T-helper 2 cell (primary cell): Measurements from ENCODE around the gene JAG1.

ENCODE experiments used
- DNase-seq, 5 experiments: peaks; one replicate each; pipeline versions ENCODE4 v3.0.0 to v3.0.0-alpha.2; 2012 to 2022

The JAG1 gene

DNA sequence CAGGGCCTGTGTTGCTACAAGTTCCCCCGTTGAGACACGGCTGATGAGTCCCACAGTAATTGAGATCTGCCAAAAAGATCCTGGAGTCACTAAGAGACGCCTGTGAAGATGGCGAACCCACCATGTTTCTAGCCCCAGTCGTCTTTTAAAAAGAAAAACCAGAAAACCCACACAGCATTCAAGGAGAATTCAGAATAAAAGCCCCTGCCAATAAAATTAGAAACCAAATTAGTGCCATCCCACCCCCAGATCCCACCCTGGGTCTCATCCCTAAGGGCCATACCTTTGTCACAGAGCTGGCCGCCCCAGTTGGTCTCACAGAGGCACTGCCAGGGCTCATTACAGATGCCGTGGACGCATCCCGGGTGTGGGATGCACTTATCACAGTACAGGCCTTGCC lies 21.6 kb downstream of the JAG1 start:
- DNase-seq = no peak

DNA sequence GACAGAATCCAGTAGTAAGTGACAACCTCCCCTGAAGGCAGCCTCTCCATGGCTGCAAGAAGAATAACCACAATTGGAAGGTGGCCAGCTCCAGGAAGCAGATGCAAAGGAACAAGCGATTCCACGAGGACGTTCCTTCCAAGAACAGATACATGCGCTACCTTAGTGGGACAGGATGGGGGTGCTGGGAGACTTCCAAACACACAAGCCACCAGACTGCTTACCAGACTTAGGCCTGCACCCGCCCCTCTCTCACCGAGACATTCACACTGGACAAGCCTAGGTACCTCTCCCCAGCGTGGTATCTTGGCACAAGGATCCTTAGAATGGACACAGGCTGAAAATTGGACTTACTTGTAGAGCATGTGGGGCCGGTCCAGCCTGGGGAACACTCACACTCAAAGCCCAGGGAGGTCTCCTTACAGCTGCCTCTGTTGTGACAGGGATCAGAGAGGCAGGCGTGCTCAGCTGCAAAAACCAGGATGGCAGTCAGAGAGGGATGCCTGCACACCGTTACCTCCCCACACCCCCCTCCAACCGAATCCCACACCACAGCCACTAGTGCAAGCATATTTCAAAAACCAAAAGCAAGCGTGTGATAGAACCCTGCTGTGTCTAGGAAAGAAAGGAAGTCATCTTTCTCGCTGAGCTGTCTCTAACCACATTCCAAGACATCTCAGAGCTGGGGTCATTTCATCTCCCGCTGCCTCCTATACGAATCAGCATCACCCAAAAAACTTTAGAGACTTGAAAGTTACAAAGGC lies 22.4 kb downstream of the JAG1 start:
- DNase-seq = no peak

DNA sequence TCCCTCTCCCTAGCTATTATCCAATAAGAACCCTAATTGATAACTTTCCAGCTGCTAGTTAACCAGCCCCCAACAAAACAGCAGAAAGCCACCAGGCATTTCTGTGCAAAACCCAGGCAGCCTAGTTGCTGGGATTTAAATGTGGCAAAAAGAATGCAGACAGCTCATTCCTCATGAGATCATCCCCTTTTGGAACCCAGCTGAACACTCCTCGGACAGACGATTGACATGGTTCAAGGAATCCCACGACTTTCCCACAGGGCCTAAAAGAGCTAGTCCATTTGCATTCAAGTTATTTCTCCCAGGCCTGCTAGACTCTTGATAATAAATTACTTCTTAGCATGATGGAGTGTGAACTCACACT lies 24.0 kb downstream of the JAG1 start:
- no peak for DNase-seq

DNA sequence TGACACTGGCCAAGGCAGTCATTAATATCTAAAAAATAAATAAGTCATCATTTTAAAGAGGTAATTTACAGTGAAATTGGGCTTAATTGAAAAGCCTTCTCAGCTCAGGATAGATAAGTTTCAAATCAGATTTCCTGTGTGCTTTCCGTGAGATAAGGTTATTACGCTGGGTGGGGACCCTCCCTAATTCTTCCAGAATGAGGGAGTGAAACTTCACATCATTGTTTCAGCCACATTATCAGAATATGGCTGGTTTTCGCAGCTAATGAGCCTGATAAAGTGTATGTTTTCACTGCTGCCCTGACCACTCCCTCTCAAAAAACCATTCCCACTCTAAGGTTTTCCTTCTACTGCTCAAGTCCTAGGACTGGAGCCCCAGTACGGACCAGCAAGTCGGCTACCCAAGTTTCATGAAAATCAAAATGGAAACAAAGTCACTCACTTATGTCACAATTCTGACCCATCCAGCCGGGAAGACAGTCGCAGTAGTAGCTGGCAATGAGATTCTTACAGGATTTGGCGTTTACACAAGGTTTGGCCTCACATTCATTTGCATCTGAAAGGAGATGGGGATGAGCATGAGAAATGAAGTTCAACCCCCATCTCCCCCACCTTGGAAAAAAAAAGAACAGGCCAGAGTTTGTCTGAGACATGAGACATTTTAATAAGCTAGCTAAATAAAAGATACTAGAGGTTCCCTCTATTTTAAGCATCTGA lies 24.6 kb downstream of the JAG1 start:
- no peak for DNase-seq

DNA sequence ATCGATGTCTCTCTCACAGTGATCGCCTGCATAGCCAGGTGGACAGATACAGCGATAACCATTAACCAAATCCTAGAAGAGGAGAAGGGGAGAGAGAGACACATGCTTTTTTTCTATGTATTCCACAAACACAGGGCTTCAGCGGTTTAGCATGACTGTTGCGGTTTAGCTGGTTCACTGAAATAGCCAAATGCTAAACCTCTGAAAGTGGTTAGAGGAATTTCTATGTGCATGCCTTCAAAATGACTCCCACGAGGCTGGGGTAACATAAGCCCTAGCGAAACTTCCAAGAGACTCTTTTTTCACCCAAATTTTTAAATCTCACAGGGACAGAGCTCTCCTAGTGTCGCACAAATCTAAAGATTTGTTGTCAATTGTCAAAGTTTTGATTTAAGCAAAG lies 25.1 kb downstream of the JAG1 start:
- DNase-seq = no peak

DNA sequence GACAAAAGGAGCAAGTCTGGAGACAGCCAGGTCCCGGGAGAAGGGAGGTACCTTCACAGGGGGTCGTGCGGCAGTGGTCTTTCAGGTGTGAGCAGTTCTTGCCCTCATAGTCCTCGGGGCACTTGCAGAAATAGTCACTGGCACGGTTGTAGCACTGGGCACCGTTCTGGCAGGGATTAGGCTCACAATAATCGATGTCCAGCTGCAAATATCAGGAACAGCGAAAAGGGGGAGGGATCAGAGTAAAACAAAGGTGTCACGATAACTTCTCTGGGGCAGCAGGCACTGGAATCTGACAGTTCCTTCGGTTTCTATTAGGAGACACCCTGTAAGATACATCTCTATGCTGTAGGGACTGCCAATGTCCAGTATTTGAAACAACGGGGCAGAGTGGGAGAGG lies 25.9 kb downstream of the JAG1 start:
- no peak for DNase-seq

DNA sequence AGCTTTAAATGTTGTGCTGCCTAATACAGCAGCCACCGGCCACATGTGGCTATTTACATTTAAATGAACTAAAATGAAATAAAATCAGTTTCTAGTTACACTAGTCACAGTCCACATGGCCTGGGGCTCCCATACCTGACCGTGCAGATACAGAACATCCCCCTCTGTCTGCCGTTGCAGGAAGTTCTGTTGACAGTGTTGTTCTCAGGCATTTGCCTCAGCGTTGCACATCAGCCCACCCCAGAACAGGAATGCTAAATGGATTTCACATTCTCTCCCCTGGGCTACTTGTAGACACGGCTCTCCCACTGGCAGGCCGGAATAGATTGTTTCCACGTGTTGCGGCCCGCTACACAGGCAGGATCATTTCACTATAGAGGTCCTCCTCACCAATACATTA lies 26.3 kb downstream of the JAG1 start:
- DNase-seq = peak in 1 of 5 experiments; percentile 25

DNA sequence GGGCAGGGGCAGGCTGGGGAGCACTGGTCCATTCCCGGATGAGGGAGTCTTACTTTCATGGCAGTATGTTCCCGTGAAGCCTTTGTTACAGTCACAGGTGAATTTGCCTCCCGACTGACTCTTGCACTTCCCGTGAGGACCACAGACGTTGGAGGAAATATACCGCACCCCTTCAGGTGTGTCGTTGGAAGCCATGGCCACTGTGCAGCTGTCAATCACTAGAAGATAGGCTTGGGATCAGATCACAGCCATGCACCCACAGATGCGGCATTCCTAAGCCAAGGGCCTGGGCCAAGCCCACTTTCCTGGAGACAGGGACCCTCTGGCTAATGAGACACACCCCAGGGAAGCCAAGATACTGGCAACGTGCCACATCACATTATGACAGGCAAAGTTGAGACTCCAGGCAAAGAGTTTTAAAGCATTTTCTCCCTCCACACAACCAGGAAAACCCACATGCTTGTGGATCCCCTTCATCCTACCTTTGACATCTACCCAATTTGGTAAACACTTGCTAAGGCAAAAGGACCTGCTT lies 26.8 kb downstream of the JAG1 start:
- no peak for DNase-seq

DNA sequence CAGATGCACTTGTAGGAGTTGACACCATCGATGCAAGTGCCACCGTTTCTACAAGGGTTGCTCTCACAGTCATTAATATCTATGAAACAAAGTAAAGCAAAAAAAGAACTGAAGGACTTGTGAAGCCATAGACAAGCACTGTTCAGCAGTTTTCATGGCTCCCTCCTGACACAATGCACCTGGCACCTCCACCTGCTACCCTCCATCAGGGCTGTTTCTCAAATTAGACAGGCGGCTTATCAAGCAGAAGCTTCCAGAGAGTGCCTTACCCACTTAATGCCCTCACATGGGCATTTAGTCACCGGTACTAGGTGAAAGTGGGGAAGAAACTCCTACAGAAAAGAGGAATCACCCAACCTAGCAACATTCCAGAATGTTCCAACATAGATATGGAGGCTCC lies 27.8 kb downstream of the JAG1 start:
- DNase-seq = no peak

DNA sequence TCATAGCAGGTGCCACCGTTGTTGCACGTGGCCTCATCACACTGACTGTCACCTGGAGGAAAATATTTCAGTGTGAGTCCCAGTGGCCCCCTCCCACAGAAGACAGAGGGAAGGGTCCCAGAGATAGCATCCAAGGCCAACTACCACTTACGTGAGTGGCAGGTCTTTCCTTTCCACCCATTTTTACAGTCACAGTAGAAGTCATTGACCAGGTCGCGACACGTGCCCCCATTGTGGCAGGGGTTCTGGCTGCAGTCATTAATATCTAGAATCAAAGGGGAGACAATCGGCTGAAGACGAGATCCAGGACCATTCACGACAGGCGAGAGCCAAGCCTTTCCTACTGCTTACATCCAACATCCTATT lies 28.6 kb downstream of the JAG1 start:
- DNase-seq = no peak

DNA sequence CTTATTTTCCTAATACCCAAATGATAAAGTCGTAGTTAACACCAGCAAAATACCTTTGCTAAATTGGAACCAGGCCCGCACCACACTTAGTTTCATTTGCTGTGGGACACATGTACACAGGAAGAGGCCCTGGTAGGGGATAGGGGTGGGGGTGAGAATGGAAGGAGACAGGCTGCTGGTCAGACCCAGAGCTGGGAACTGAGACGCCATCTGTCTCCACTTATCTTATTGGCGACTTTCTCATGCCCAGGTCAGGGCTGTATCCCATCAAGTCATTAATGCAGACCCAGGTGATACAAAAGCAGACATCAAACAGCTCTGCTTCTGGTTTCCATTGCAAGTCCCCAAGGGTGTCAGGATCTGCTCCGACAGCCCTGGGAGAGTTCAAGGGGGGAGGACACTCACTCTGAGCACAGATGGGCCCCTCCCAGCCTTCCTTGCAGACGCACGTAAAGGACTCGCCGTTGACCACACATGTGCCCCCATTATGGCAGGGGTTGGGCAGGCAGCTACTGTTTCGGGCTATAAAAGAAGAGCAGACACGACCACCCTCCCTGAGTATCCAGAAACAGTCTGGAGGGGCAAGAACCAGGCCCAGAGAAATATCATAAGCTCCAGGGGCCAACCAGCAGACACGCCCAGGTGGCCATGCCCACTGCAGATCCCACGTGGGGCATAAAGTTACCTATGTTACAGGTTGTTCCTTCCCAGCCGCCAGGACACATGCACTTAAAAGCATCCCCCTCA lies 29.2 kb downstream of the JAG1 start:
- no peak for DNase-seq

DNA sequence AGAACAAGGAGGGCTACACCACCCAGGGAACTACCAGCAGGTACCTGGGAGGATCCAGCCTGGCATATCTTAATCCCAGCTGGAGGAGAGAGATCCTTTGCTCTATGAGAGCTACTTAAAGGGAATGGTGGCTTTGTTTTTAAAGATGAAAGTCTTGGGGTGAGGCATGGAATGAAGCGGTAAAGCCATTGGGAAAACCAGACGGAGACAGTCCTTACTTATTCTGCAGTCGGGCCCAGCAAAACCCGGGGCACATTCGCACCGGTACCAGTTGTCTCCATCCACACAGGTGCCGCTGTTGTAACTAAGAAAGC lies 30.3 kb downstream of the JAG1 start:
- DNase-seq = no peak

DNA sequence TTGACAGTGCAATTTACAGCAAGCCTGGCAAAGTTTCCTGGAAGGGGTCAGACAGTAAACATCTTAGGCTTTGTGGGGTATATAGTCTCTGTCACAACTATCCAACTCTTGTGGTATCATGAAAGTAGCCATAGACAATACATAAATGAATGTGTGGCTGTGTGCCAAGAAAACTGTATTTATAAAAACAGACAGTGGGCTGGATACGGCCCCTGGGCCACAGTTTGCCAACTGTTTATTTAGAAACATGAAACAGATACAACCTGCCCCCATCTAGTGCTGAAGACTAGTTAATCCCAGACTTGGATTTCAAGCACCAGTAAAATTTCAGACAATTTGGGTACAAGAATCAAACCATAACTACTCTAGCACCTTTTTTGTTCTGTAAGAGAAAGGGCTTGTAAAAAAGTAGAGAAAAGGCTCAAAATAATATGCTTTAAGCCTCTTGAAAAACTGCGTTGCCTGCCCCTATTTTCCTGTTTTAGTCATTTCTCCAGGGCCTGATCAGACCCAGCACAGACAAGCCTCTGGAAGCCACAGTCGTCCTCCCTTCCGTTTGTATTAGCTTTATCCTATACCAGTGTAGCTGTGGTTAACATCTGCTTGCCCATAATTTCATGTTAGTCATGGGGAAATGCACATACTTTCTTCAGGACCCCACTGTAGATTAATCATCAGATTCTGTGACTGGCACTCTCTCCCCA lies 30.8 kb downstream of the JAG1 start:
- DNase-seq = no peak

DNA sequence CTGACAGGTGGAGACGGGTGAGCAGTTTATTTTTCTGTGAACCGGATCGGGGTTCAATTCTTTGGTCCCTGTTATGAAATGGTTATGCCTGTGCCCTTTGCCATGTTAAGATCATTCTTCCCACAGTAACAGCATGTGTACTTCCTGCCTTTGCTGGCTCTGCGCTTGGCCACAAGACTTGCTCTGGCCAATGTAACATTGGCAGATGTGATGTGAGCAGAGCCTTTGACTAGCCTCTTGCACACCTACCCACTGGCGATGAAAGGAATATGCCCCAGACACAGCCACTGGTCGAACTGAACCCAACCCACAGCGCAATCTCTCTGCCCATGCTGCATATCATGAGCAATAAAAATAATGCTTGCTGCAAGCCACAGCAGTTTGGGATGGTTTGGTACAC lies 31.9 kb downstream of the JAG1 start:
- DNase-seq = no peak

DNA sequence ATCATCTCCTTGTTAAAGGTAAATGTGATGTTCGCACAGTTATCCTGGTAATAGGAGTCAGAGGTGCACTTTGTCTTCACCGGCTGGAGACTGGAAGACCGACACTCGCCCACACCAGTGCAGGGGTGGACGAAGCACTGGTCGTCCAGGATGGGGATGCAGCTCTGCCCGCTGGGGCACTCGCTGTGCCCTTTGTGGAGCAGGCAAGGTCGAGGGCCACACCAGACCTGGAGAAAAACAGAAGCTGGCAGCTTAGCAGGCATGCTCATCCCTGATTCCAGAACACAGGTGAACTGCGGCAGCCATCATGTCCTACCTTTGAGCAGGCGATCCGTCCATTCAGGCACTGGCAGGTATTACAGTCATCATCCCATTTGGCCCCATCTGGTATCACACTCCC lies 32.3 kb downstream of the JAG1 start:
- DNase-seq = no peak

DNA sequence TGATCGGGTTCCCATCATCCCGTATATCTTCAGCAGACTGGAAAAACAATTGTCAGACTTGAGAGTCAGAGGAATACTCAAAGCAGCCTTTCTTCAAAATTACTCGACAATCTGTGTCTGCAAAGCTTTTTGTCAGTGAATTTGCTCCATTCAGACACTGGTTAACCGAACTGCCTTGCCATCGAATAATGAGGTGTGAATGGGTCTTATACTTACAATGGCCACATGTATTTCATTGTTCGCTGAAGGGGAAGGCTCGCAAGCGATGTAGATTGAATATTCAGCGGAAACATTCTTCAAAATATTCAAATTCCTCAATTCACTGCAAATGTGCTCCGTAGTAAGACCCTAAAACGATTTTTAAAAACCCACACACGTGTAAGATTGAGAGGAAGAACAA lies 32.9 kb downstream of the JAG1 start:
- DNase-seq = no peak

DNA sequence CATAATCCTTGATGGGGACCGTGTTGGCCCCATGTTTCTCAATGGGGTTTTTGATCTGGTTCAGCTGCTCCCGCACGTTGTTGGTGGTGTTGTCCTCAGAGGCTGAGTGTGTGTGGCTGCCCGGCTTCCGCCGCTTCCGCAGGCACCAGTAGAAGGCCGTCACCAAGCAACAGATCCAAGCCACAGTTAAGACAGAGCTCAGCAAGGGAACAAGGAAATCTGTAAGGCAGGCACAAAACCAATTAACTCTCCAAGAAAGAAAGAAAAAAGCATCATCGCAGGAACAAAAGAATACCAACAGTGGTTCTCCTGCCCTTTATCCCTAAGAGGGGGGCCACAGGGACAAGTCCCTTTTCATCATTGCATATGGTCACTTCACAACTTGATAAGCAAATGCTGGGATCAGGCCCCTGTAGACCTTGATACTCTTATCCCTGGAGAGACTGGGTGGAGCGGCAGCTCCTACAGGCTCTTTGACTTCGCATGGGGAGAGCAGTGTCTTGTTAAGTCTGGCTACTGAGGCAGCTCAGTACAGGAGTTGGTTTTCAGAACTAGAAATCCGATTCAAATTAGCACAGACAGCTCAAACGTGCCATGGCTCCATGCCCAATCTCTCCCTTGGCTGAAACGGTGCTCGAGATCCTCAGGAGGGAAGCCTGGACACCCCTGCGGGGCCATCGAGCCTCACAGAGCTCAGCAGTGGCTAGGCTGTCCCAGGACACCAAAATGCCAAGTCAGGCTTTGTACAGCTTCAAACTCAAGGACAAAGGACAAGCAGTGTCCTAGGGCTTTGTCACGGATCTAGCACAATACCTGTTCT lies 33.9 kb downstream of the JAG1 start:
- DNase-seq = no peak

DNA sequence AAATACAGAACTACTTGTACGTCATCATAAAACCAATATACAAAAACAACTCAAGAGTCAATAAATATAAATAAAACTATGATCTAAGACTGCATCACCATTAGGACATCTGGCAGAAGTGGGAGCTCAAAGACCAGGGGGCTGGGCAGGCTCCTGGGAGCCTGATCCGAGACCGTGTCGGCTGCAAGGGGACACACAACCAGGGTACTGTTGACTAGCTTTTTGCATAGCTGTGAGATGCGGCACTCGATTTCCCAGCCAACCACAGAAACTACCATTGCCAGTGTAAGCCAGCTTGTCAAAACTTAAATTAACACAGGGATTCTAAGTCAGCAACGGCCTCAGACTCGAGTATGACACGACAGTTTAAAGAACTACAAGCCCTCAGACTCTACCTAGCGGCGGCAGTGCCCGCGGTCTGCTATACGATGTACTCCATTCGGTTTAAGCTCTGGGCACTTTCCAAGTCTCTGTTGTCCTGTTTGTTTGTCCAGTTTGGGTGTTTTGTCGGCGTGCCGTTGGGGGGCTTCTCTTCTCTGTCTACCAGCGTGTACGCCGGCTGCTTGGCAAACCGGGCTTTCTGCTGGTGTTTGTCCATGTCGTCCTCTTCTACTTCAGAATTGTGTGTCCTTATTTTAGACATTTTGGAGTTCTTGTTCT lies 34.6 kb downstream of the JAG1 start:
- DNase-seq = no peak

DNA sequence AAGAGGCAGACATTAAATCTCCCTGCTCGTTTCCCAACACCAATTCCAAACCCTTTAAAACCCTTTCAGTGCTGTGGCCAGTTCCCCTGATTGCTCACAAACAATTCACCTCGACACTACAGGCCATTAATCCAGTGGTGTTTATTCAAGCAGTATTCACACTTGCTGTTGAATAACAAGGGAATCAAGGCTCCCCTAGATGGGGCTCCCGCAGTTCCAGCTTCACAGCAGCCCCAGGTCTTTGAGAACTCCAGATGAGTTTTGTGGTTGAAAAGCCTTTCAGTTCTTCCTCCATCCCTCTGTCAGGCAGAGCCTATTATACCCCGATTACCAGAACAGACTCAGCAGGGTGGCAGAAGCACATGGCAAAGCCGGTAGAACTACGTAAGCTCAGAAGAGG lies 36.2 kb downstream of the JAG1 start:
- DNase-seq = no peak

DNA sequence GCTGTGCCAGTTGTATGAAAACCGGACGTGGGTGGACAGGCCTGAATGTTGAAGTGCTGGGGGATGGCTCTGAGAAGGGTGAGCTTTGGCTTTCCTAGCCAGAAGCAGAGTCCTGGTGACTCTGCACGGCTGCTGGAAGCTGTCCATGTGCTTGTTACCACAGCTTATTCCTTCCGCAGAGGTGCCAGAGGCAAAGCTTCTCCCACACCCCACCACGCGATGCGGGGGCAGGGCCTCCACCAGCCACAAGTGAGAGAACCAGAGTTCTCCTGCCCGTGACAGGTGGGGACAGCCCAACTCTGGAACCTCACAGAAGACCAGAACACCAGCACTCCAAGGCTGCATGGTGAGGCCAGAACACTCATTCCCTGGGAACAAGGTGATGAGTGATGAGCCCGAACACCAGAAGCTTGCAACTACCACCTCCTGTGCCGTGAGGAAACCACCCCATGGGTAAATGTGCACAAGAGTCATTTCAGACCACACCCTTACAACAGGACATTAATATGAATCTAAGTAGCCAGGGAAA lies 36.7 kb downstream of the JAG1 start:
- DNase-seq = no peak

DNA sequence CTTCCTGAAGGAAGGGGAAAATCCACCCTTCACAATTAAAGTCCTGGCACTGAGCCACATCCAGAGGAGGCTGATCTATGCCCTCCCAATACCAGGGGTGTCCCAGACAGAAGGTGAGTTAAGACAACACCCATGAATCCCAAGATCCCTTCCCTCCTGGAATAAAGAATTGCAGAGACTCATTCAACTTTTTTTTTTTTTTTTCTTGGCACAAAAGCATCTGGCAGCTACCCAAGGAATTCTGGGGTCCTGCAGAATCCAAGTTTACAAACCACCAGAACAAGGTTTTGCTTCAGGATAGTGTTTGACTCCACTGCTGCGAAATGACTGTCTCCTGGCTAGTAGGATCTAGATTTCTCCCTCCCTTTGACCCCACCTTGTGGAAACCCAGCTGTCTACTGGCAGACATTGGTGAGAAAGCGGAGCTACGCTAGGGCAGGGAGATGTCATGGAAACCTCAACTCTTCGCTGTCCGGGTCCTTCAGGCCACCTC lies 37.4 kb downstream of the JAG1 start:
- no peak for DNase-seq
